Nasal cavity respiratory epithelium epithelial cell of viscerocranial mucosa (primary cell): ENCODE data around the gene APPL1. TPM values are rescaled to one million over a fixed set of nuclear protein-coding genes. Genes with fewer than 3 reads are reported as not detected.

Source experiments
- total RNA-seq: library from RNA; depleted of rRNA; stranded (reverse); fragments of >200 nt; gene quantifications from 2 replicates; pipeline ENCODE4 v1.2.3, GENCODE V29; 2014

The APPL1 gene
- 36.9 and 51.9 TPM in 2 replicates for total RNA-seq

DNA sequence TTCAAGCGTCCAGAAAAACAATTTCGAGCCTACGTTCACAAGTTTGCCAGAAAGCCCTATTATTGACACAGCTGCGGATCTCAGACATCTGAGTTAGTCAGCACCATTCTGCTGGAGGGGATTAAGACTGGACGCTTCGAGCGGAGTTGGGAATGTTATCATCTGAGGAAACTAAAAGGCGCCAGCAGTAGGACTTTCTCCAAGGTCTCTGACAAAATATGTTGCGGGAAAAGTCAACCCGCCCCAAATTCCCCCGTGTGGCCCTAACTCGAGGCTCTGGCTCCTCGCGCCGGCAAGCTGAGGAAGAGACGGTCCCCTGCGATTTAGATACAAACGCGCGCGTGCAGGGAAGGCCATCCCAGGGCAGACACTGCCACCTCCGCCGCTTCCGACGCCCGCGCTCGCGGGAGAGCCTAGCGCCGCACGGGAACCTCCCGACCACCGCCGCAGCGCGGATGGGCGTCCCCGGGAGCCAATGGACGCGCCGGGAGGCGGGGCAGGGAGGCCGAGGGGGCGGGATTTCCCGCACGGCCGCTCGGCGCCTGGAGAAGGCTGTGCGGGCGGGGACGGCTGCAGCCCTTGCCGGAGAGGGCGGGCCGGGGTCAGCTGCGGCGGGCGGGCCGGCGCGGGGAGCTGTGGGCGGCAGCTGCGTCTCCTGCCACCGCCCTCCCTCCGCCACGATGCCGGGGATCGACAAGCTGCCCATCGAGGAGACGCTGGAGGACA, at the start of gene APPL1:
APPL1 (plus strand) TSS at position 526 of the 726 bp plus-strand sequence; CDS start at position 681, 155 bp downstream.

DNA sequence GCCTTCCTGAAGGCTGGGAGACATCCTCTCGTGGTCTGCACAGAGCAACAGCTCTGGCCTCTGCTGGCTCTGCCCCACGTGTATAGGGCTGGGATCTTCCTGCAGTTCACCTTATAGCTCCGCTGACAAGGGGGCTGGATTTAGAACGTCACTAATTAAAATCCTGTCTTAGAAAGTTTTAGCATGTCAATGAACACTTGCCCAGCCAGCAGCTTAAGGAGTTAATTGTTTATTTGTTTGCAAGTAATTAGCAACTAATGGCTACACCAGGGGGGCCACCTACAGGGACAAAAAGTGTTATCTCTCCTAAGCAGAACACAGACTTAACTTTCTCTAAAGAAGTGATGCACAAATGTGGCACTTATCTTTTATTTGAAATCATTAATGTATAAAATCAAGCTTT, 27.6 kb upstream of the APPL1 start, which contains the start of gene HESX1:
HESX1 (minus strand) TSS at position 84 of the 403 bp plus-strand sequence; CDS start at position 24, 60 bp downstream.

GRCh38 chr3:57292159-57292896, 64.8 kb downstream of the APPL1 start, which contains the start of gene ASB14:
Gene ASB14 (minus strand): TSS chr3:57292685. CDS start chr3:57292033, 652 bp downstream.

Other genes with a start within 250 kb of the APPL1 start
- not detected in 2 replicates for gene SPATA12, start 167.1 kb upstream of the APPL1 start, total RNA-seq
- gene IL17RD, start 62.4 kb upstream of the APPL1 start, total RNA-seq, result 1.4 and 7.7 TPM in 2 replicates
- gene HESX1, start 27.8 kb upstream of the APPL1 start, total RNA-seq, result 0.43 and 0.68 TPM in 2 replicates
- not detected in 2 replicates for gene ASB14, start 65.0 kb downstream of the APPL1 start, total RNA-seq